HCT116 (cell line): ENCODE results near the gene NALCN. TPM values are rescaled to one million over a fixed set of nuclear protein-coding genes. Genes with fewer than 3 reads are reported as not detected.

Experiments used
- ATAC-seq: fragments of 200-7000 bp; cut with Tn5 transposase; 2 replicates; pipeline ENCODE4 v1.9.1; 2020; ENCODE audit warnings: mild to moderate bottlenecking, moderate library complexity
- BruUV-seq: library from RNA; stranded (reverse); fragments of 400-500 nt; replicated peaks from 2 replicates; lab custom pipeline; 2021; lab: Mats Ljungman, UMichigan
- CTCF ChIA-PET: fragments of 300-600 bp; sonication (Branson Sonifier 250); formaldehyde crosslinking; loops from one replicate; lab custom pipeline; 2021; ENCODE audit warnings: antibody characterized with exemption; lab: Charles Lee
- POLR2A ChIA-PET: fragments of 300-600, 350-600 bp; sonication (Branson Sonifier 250); formaldehyde crosslinking; loops from one replicate; lab custom pipeline; 2021; ENCODE audit warnings: antibody characterized with exemption; lab: Charles Lee
- RAD21 ChIA-PET, 2 experiments: fragments of 300-600 bp; sonication (Branson Sonifier 250); formaldehyde crosslinking; loops; one replicate each; lab custom pipeline; 2023; ENCODE audit warnings: low total read pairs in 2 of 2; ENCODE audit not compliant: uncharacterized antibody in 2 of 2, unreplicated experiment in 2 of 2, low non-redundant PET in 1 of 2; lab: Charles Lee
- DNase-seq: peaks from one replicate; pipeline ENCODE4 v3.0.0-alpha.2; 2010; ENCODE audit warnings: low read depth, low spot score
- H2AFZ ChIP-seq: fragments of 200-600 bp; shearing (Covaris generic), sonication (generic); 2 replicates; pipeline ENCODE4 v1.6.1; 2017; ENCODE audit warnings: low read depth, mixed run types, mixed read lengths, antibody characterized with exemption, low read length; ENCODE audit not compliant: poor library complexity, severe bottlenecking
- H3K27ac ChIP-seq: 2 replicates; pipeline ENCODE4 v1.5.1; 2012; ENCODE audit warnings: low read depth, low read length
- H3K27me3 ChIP-seq: fragments of 200-600 bp; sonication (generic); 2 replicates; pipeline ENCODE4 v1.6.1; 2016; ENCODE audit warnings: mixed run types, low read length, mixed read lengths; ENCODE audit not compliant: insufficient read depth
- H3K36me3 ChIP-seq, 2 experiments: fragments of 200-500 bp in 1 of 2; fragments of 200-600 bp in 1 of 2; sonication (Bioruptor generic) in 1 of 2; sonication (generic) in 1 of 2; 2 replicates each; pipeline versions ENCODE4 v1.5.1 to v1.6.1; 2014 to 2016; ENCODE audit warnings: low read length in 2 of 2, inconsistent platforms in 1 of 2, mixed read lengths in 1 of 2, mixed run types in 1 of 2; ENCODE audit not compliant: insufficient read depth in 2 of 2, control insufficient read depth in 1 of 2
- H3K4me1 ChIP-seq, 2 experiments: fragments of 200-600 bp in 1 of 2; sonication (generic) in 1 of 2; 2 replicates each; pipeline versions ENCODE4 v1.5.1 to v1.6.1; 2012 to 2017; ENCODE audit warnings: low read length in 2 of 2, inconsistent platforms in 1 of 2, mild to moderate bottlenecking in 1 of 2, mixed read lengths in 1 of 2, mixed run types in 1 of 2, moderate library complexity in 1 of 2; ENCODE audit not compliant: insufficient read depth in 2 of 2, control insufficient read depth in 1 of 2
- H3K4me2 ChIP-seq: fragments of 200-600 bp; sonication (generic); 2 replicates; pipeline ENCODE4 v1.6.1; 2017; ENCODE audit warnings: mixed run types, low read length, mixed read lengths
- H3K4me3 ChIP-seq, 2 experiments: fragments of 200-600 bp in 1 of 2; sonication (generic) in 1 of 2; replicated peaks in 1 of 2; 2 replicates each; pipeline ENCODE4 v1.5.1; 2011 to 2016; ENCODE audit warnings: low read length in 2 of 2, control low read depth in 1 of 2, low read depth in 1 of 2, mild to moderate bottlenecking in 1 of 2, mixed read lengths in 1 of 2, mixed run types in 1 of 2
- H3K79me2 ChIP-seq: fragments of 200-600 bp; sonication (generic); 2 replicates; pipeline ENCODE4 v1.6.1; 2017; ENCODE audit warnings: mild to moderate bottlenecking, mixed run types, low read length, moderate library complexity, mixed read lengths; ENCODE audit not compliant: insufficient read depth
- H3K9ac ChIP-seq: fragments of 200-600 bp; sonication (generic); 2 replicates; pipeline ENCODE4 v1.6.1; 2016; ENCODE audit warnings: low read length, mixed read lengths
- H3K9me2 ChIP-seq: fragments of 200-600 bp; sonication (generic), shearing (Covaris generic); 2 replicates; pipeline ENCODE4 v1.6.1; 2017; ENCODE audit warnings: mixed run types, mild to moderate bottlenecking, moderate library complexity; ENCODE audit not compliant: insufficient read depth
- H3K9me3 ChIP-seq, 2 experiments: fragments of 200-500 bp in 1 of 2; fragments of 200-600 bp in 1 of 2; sonication (Bioruptor generic) in 1 of 2; sonication (generic) in 1 of 2; 2 replicates each; pipeline ENCODE4 v1.6.1; 2014 to 2017; ENCODE audit warnings: low read length in 2 of 2, mixed read lengths in 2 of 2, inconsistent platforms in 1 of 2, low read depth in 1 of 2, mild to moderate bottlenecking in 1 of 2, mixed run types in 1 of 2, moderate library complexity in 1 of 2; ENCODE audit not compliant: control insufficient read depth in 1 of 2, insufficient read depth in 1 of 2
- H4K20me1 ChIP-seq: fragments of 200-600 bp; sonication (generic), shearing (Covaris generic); 2 replicates; pipeline ENCODE4 v1.6.1; 2017; ENCODE audit warnings: mixed run types, mild to moderate bottlenecking, moderate library complexity; ENCODE audit not compliant: insufficient read depth
- EGR1 ChIP-seq: IDR thresholded peaks from 2 replicates; pipeline ENCODE4 v1.6.1; 2012; ENCODE audit warnings: low read depth
- ELF1 ChIP-seq: IDR thresholded peaks from 2 replicates; pipeline ENCODE4 v1.6.1; 2012; ENCODE audit warnings: low read depth, borderline replicate concordance
- EZH2 ChIP-seq: fragments of 200-600 bp; sonication (generic); IDR thresholded peaks from 2 replicates; pipeline ENCODE4 v1.6.1; 2017; ENCODE audit warnings: antibody characterized with exemption, mixed run types
- EZH2phosphoT487 ChIP-seq: fragments of 200-600 bp; IDR thresholded peaks from 2 replicates; pipeline ENCODE4 v1.6.1; 2018; ENCODE audit warnings: antibody characterized with exemption, borderline replicate concordance
- FOSL1 ChIP-seq: IDR thresholded peaks from 2 replicates; pipeline ENCODE4 v1.6.1; 2012; ENCODE audit warnings: low read depth
- JUND ChIP-seq: IDR thresholded peaks from 2 replicates; pipeline ENCODE4 v1.6.1; 2012
- POLR2A ChIP-seq: IDR thresholded peaks from 2 replicates; pipeline ENCODE4 v1.7.0; 2011; ENCODE audit warnings: borderline replicate concordance; ENCODE audit not compliant: insufficient read depth, insufficient read length; ENCODE audit errors: extremely low read depth
- RAD21 ChIP-seq: IDR thresholded peaks from 2 replicates; pipeline ENCODE4 v1.6.1; 2012; ENCODE audit warnings: low read depth, mild to moderate bottlenecking
- SP1 ChIP-seq: IDR thresholded peaks from 2 replicates; pipeline ENCODE4 v1.6.1; 2012; ENCODE audit warnings: low read depth
- SRF ChIP-seq: IDR thresholded peaks from 2 replicates; pipeline ENCODE4 v1.6.1; 2012; ENCODE audit warnings: low read depth
- TCF7L2 ChIP-seq: IDR thresholded peaks from 2 replicates; pipeline ENCODE4 v1.7.0; 2011; ENCODE audit warnings: borderline replicate concordance, inconsistent platforms; ENCODE audit not compliant: insufficient read depth, insufficient read length; ENCODE audit errors: extremely low read depth
- ZFX ChIP-seq: fragments of 450-650 bp; IDR thresholded peaks from 2 replicates; pipeline ENCODE4 v1.6.1; 2017
- intact Hi-C: fragments of 100-400 bp; cut with micrococcal nuclease; formaldehyde crosslinking; loops from 2 replicates; pipeline ENCODE4 v1.10.0; 2022
- total RNA-seq: library from RNA; stranded (reverse); gene quantifications from one replicate; pipeline ENCODE4 v1.2.1, GENCODE V29; 2021; ENCODE audit not compliant: unreplicated experiment
- TF ChIP-seq, protein P1 (sequence below): IDR thresholded peaks from 2 replicates; pipeline ENCODE4 v1.6.1; 2012; ENCODE audit warnings: low read depth
- TF ChIP-seq, protein P2 (sequence below): IDR thresholded peaks from 2 replicates; pipeline ENCODE4 v1.6.1; 2011; ENCODE audit warnings: mild to moderate bottlenecking, low read length, moderate library complexity; ENCODE audit not compliant: insufficient replicate concordance; ENCODE audit errors: extremely low read depth
- TF ChIP-seq, protein P3 (sequence below): IDR thresholded peaks from 2 replicates; pipeline ENCODE4 v1.6.1; 2012
- TF ChIP-seq, protein P4 (sequence below): IDR thresholded peaks from 2 replicates; pipeline ENCODE4 v1.6.1; 2012

The NALCN gene
- total RNA-seq, 1 experiment from 2014 or later: not detected

DNA sequence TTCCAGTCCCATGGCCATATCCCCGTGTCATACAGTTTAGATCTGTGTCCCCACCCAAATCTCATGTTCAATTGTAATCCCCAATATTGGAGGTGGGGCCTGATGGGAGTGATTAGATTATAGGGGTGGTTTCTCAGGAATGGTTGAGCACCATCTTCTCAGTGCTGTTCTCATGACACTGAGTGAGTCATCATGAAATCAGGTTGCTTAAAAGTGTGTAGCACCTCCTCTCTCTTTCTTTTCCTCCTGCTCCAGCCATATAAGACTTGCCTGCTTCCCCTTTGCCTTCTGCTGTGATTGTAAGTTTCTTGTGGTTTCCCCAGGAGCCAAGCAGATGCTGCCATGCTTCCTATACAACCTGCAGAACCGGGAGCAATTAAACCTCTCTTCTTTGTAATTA, 197.8 kb downstream of the NALCN start:
- no peak overlapping the region for H2AFZ ChIP-seq
- no peaks in the 10 kb centered on the region for H3K36me3 ChIP-seq
- ChIA-PET RAD21 (no interaction called here), POLR2A (no interaction called here), CTCF (no interaction called here)
- no peaks in the 10 kb centered on the region for H4K20me1 ChIP-seq
- no peak overlapping the region for H3K9ac ChIP-seq
- DNase-seq (no peak), ATAC-seq (no peak)
- H3K9me3 ChIP-seq: no peaks in the 10 kb centered on the region
- H3K4me1 ChIP-seq: no peaks in the 10 kb centered on the region
- H3K4me3 ChIP-seq: no peak overlapping the region
- no peaks in the 10 kb centered on the region for H3K27me3 ChIP-seq
- BruUV-seq: no TSS peak
- H3K4me2 ChIP-seq: no peak overlapping the region
- no peak overlapping the region for H3K27ac ChIP-seq
- TF ChIP-seq, protein P1, sequence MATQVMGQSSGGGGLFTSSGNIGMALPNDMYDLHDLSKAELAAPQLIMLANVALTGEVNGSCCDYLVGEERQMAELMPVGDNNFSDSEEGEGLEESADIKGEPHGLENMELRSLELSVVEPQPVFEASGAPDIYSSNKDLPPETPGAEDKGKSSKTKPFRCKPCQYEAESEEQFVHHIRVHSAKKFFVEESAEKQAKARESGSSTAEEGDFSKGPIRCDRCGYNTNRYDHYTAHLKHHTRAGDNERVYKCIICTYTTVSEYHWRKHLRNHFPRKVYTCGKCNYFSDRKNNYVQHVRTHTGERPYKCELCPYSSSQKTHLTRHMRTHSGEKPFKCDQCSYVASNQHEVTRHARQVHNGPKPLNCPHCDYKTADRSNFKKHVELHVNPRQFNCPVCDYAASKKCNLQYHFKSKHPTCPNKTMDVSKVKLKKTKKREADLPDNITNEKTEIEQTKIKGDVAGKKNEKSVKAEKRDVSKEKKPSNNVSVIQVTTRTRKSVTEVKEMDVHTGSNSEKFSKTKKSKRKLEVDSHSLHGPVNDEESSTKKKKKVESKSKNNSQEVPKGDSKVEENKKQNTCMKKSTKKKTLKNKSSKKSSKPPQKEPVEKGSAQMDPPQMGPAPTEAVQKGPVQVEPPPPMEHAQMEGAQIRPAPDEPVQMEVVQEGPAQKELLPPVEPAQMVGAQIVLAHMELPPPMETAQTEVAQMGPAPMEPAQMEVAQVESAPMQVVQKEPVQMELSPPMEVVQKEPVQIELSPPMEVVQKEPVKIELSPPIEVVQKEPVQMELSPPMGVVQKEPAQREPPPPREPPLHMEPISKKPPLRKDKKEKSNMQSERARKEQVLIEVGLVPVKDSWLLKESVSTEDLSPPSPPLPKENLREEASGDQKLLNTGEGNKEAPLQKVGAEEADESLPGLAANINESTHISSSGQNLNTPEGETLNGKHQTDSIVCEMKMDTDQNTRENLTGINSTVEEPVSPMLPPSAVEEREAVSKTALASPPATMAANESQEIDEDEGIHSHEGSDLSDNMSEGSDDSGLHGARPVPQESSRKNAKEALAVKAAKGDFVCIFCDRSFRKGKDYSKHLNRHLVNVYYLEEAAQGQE: no peak
- TF ChIP-seq ELF1: no peak
- no peak for TF ChIP-seq RAD21
- TF ChIP-seq EZH2phosphoT487: no peak
- no peak for TF ChIP-seq JUND
- TF ChIP-seq ZFX: no peak
- no peak for TF ChIP-seq SP1
- TF ChIP-seq, protein P2, sequence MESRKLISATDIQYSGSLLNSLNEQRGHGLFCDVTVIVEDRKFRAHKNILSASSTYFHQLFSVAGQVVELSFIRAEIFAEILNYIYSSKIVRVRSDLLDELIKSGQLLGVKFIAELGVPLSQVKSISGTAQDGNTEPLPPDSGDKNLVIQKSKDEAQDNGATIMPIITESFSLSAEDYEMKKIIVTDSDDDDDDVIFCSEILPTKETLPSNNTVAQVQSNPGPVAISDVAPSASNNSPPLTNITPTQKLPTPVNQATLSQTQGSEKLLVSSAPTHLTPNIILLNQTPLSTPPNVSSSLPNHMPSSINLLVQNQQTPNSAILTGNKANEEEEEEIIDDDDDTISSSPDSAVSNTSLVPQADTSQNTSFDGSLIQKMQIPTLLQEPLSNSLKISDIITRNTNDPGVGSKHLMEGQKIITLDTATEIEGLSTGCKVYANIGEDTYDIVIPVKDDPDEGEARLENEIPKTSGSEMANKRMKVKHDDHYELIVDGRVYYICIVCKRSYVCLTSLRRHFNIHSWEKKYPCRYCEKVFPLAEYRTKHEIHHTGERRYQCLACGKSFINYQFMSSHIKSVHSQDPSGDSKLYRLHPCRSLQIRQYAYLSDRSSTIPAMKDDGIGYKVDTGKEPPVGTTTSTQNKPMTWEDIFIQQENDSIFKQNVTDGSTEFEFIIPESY: no peak
- TF ChIP-seq TCF7L2: no peak
- TF ChIP-seq EGR1: no peak
- no peak for TF ChIP-seq EZH2
- TF ChIP-seq, protein P3, sequence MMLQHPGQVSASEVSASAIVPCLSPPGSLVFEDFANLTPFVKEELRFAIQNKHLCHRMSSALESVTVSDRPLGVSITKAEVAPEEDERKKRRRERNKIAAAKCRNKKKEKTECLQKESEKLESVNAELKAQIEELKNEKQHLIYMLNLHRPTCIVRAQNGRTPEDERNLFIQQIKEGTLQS: no peak
- TF ChIP-seq FOSL1: no peak
- no peak for TF ChIP-seq SRF
- no peak for TF ChIP-seq POLR2A
- TF ChIP-seq, protein P4, sequence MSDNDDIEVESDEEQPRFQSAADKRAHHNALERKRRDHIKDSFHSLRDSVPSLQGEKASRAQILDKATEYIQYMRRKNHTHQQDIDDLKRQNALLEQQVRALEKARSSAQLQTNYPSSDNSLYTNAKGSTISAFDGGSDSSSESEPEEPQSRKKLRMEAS: no peak
- H3K79me2 ChIP-seq: no peaks in the 10 kb centered on the region
- intact Hi-C loops: no loop called here
- no peaks in the 10 kb centered on the region for H3K9me2 ChIP-seq
